HG02678 (cell line): ENCODE measurements around the gene GPC6.

Source experiments
- ATAC-seq: cut with Tn5 transposase; IDR thresholded peaks from one replicate; pipeline ENCODE4 v1.9.1; 2021; ENCODE audit warnings: mild to moderate bottlenecking, moderate library complexity; ENCODE audit not compliant: unreplicated experiment

The GPC6 gene

DNA sequence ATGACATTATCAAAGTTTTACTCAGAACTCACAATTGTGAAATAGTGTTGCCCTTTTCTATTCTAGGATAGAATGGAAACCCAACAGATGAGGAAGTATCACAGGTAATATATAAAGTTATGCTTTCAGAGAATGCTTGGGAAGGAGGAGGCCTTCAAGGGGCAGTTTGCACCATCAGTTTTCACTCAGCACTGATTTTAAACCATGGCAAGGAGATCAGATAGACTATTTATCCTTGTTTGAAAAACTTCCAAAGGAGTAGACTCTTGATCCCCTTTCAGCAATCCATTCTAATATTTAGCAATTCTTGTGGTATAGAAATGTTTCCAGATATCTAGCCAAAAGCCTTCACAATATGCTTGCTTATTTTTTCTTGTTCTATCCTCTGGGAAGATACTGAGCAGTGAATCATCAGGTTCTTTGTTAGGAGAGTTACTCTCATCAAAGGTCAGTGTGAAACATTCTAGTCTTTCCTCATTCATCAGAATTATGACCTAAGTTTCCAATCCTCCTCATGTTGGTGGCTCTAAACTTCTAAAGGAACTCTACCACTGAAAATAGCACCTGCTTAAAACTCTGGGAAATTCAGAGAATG, 3.8 kb downstream of the GPC6 start:
- ATAC-seq, result no peak

DNA sequence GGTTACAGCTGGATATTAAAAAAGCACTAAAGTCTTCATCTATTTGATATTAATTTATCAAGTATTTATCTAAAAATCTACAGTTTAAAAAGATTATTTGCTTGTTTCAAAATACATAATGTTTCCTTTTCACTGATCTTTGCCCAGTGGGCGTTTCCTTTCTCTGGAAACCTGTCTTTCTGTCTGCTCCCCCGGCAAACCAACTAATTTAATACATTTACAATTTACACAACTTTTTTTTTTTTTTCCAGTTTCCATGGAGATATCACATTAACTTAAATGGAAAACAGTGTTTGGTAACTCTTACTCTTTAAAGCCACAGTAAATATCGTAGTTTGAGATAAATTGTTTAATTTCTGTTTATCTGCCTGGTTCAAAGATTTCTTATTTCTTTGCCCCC, 5.3 kb downstream of the GPC6 start:
- ATAC-seq, result no peak

DNA sequence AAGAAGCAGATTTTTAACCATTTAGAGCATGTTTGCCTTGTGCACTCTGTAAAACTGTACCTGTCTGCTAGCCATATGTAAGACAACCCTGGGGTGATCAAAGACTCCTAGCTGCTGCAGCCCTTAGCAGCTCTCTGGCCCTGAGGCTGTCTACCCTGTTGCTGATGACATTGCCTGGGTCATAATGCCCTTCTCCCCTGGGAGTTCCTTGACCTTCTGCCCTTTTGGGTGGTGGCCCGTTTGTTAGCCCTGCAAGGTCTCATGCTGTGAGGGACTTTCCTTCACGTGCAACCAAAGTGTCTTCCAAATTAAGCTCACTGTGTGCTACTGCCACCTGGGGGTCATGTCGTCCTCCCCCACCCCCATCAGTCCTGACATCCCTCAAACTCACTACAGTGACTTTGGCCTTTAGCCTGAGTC, 7.4 kb downstream of the GPC6 start:
- no peak for ATAC-seq

DNA sequence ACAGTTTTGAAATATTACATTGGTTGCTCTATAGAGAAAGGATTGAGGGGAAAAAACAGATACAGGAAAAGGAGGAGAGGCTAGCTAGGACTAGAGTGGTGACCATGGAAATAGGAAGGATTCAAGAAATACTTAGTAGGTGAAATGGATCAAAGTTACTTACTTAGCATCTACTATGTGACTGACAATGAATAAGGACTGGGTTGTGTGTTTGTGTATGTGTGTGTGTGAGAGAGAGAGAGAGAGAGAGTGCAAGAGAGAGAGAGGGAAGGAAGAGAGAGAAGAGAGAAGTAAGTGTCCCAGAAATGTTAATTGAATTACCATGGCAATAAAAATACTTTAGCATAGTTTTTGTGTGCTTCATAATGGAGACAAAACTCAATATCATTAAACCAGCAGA, 7.9 kb downstream of the GPC6 start:
- no peak for ATAC-seq

- no peak for ATAC-seq
Measured at GRCh38 chr13:93235258-93236015, 8.8 kb downstream of the GPC6 start.

DNA sequence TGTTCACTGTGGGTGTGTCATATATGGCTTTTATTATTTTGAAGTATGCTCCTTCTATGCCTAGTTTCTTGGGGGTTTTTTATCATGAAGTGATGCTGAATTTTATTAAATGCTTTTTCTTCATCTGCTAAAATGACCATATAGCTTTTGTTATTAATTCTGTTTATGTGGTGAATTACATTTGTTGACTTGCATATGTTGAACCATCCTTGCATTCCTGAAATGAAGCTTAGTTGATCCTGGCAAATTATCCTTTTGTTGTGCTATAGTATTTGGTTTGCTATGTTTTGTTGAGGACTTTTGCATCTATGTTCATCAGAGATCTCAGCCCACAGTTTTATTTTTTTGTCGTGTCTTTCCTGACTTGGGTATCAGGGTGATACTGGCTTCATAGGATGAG, 12.1 kb downstream of the GPC6 start:
- ATAC-seq, result no peak

DNA sequence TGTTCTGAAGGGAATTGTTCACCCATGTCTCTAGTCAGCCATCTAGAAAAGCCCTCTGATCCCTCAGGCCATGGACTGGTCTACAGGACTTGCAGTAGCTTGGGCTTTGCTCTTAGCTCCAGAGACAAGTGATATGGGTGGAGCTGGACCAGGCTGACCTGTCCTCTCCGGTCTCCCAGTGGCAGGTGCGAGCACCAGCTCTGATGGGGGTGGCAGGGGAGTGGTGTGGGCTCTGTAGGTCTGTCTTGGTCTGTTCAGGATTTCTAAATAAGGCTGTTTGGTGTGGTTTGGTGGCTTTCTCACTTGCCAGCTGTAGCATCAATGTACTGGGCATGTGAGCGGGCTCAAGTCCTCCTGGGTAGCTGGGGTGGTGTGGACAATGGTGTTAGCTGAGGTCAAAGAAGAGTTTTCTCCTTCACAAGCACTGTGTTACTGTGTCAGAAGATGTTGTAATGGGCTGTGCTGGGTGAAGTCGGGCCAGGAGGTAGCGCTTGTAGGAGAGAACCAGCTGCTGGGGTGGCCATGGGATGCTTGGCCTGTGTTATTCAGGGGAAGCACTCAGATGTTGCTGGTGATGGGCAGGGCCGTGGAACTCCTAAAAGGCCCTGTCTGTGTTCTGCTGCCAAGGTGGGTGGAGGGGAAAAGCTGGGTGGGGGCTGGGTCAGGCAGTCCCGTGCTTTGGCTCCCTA, 16.9 kb downstream of the GPC6 start:
- no peak for ATAC-seq

DNA sequence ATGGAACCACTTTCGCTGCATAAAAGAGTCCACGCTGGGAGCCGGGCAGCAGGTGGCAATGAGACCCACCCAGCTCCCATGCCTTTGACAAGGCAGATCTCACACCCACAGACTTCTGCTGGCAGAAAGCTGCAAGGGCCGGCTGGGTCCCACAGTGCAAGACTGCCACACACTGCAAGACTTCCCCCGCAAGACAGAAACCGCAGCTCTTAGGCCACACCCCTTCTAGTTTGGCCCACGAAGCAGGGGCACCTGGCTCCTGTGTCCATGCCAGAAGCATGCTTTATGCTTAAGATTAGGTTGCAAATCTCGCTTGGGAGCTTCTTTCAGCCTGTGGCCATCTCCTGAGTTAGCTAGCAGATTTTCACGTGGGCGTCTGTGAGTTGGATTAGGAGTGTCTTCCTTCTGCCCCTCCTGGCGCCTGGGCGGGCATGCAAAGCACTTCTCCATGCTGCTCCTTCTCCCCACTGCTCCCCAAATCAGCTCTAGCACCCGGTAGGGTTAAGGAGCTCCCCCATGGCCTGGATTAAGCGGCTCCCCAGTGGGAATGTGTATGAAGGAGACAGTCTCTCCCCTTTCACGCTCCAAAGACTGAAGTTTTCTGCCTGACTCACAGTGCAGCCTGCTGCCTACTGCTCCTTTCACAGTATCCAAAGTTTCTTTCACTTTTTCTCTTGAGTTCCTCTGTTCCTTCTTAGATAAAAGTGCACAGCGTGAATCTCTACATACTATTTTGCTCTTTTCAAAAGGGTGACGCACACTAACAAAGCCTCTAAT, 17.7 kb downstream of the GPC6 start:
- no peak for ATAC-seq

DNA sequence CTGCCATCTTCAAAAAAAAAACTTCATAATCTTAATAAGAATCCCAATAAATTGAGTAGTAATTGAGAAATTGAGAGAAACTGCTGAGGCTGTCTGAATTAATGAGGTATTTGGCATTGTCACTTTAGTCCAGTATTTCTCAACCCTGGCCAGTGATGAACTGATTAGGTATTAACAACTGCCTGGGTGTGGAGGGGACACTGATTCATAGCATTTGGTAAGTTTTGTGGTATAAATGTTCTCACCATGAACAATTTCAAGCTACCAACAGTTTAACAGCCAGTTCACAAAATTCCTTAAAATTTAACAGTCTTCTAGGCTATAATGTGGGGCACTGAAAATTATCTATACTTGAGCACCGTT, 18.3 kb downstream of the GPC6 start:
- ATAC-seq, result no peak

GRCh38 chr13:93246069-93246468, 19.5 kb downstream of the GPC6 start:
- no peak for ATAC-seq

DNA sequence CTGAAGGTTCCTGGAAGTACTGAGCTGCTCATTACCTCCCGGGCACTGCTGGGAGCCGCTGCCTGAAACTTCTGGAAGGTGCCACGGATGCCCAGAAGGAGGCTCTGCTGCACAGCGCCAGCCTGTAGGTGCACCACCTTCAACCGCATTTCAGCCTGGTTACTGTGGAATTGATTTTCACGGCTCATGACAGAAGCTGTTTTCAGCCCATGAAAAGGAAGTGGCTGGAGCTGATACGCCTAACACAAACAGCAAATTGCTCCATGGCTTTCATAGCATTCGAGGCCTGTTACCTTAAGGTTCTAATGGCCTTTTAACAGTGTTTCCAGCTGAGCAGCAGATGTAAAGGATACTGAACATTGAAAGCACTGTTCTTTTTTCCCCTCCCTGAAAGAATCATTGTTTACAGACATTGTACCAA, 22.0 kb downstream of the GPC6 start:
- no peak for ATAC-seq

DNA sequence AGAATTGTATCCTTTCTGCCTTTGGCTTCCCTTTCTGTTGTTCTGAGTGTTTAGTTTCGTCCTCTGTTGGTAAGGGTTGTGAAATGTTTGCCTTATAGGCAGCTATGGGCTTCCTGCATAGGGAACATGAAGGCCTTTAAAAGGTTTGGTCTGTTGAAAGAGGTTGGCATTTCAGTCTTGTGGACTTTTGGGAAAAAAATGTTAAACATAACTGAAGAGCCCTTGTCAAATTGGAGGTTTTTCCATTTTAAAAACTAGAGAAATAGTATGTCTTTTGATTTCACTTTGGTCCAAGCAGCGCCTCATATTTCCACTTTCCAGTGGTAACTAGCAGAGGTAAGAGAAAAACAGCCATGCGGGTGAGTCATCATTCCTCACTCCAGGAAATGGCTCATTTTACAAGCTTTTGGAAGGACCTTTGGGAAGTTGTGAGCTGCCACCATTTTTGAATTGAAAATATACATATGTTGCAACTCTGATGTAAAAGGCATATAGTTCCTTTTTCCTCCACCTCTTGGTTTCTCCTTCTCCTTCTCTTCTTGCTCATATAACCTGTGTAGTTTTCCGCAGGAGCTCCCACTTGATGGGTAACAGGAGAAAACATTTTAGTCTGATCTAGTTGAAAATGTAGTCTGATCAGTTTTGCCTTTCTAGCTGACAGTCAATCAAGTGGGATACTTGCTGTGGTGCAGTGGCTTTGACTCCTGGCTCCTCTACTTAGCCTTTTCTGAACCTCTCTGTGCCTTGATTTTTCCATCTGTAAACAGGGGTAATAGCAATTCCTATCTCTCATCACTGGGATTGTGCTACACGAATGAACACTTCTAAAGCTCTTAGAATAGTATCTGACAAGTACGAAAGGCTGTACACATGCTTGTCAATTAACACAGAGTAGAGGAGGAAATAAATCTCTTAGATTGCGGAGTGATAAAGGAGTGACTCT, 23.0 kb downstream of the GPC6 start:
- ATAC-seq, result no peak

DNA sequence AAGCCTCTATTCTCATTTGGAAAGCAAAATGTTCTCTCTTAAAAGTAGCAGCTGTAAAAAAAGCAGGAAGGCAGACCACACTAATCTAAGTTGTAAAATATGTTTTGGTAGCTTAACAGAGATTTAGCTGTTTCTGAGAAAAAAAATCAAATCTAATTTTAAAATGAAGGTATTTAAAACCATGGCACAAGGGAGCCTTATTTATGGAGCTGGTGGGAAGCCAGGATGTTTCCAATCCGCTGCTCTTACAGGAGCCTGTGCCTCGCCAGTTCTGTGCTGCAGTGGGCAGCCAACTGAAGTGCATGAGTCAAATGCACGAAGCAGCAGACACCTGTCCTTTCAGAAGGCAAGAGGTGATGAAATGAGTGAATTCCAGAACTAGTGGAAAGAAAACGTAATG, 28.2 kb downstream of the GPC6 start:
- ATAC-seq, result no peak

- ATAC-seq, result no peak
Measured at GRCh38 chr13:93256998-93257397, 30.4 kb downstream of the GPC6 start.

DNA sequence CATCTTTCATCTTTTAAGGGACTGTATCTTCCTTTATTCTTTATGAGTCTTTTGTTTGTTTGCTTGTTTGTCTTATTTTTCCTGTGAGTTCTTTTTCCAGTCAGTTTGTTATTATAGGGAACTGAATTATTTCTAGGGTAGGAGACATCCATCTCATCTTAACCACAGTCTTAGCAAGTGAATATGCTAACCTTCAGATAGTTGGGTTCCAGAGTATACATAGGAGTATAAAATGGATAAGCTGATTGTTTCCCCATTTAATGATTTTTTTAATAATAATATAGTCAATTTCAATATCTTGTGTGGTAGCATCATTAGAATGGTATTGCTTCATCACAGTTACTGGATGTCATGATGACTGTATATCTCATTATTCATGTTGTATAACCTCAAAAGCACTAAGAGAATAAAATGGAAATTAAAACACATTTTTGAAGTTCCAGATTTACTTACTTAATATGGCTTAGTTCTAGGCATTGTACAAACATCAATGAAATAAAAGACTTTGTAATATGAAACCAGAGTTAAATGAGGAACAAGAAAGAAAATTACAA, 33.0 kb downstream of the GPC6 start:
- ATAC-seq, result no peak

GRCh38 chr13:93260591-93260990, 34.0 kb downstream of the GPC6 start:
- ATAC-seq, result no peak

DNA sequence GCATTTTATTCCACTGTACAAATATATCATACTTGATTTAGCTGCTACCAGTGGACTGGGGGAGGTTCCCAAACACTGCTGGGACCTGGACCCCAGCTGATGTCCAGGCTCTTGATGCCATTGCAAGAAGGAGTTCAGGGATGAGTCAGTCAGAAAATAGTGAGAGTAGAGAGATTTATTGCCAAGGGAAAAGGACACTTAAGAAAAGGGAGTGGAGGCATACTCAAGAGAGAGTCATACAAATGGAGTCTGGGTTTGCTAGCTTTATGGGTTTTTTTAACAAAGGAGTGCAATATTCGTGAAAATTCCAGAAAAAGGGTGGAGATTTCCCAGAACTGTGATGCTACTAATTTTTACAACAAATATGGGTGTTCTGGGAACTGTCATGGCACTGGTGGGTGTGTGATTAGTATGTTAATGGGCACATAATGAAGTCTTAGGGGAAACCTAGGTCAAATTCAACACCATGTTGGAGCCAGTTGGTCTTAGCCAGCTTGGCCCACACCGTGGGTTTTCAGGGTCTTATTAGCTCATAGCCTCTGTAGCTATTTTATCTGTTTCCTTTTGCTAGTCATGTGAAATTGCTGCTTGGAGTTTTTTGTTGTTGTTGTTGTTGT, 36.2 kb downstream of the GPC6 start:
- ATAC-seq, result no peak

GRCh38 chr13:93264876-93265275, 38.3 kb downstream of the GPC6 start:
- ATAC-seq, result no peak

DNA sequence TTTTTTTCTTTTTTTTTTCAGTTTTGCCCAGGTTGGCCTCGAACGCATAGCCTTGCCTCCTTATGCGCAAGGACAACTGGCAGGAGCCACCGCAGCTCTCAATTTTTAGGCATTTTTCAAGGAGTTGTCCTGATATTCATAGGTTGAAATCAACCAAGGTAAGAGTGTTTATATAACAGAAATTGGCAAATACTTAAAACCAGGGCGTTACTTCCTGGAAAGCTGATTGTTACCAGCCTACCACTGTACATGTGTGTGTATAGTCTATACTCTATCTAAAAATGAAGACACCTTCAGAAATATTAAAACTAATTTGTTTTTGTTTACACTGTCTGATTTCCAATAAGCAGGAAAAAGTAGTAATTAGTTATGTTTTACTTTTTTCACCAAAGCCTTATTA, 39.2 kb downstream of the GPC6 start:
- no peak for ATAC-seq

DNA sequence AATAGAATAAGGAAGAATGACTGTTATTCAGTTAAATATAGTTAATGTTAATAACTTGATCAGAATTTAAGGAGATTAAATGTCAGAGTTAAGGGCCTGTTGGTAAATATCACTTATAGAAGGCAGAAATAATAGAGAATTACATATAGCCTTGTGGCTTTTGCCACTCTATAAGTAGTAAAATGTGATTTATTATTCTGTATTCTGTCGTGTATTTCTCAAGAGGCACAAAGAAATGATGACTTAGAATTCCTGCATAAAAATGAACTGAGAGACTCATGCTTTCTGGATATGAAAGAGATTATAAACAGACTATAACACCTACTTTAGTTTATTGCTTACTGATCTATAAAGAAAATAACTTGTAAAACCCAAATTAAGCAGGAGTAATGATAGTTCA, 40.1 kb downstream of the GPC6 start:
- no peak for ATAC-seq
